K562 (cell line): ENCODE data around the gene PATE4. TPM values are rescaled to one million over a fixed set of nuclear protein-coding genes. Genes with fewer than 3 reads are reported as not detected.

Experiments
- DIDO1 ChIP-seq: fragments of 450-650 bp; IDR thresholded peaks from 2 replicates; pipeline ENCODE4 v1.6.1; 2016; ENCODE audit warnings: low read depth, missing biosample characterization, missing genetic modification characterization
- EP400 ChIP-seq: fragments of 450-650 bp; IDR thresholded peaks from 2 replicates; pipeline ENCODE4 v1.6.1; 2017; ENCODE audit warnings: antibody characterized with exemption, mild to moderate bottlenecking, moderate library complexity
- FUS ChIP-seq: fragments of 200-400 bp; formaldehyde crosslinking; optimal IDR thresholded peaks from 2 replicates; pipeline ENCODE3; 2017; ENCODE audit warnings: low read depth, low read length
- HMG20B ChIP-seq: fragments of 250-450 bp; sonication (Bioruptor Pico); IDR thresholded peaks from 2 replicates; pipeline ENCODE4 v1.5.0; 2021; ENCODE audit warnings: mild to moderate bottlenecking
- IFI16 ChIP-seq: fragments of 250-450 bp; sonication (Bioruptor Pico); IDR thresholded peaks from 2 replicates; pipeline ENCODE4 v2.1.2; 2022; ENCODE audit warnings: mild to moderate bottlenecking, inconsistent platforms
- KDM1A ChIP-seq, 2 experiments: fragments of 450-650 bp; IDR thresholded peaks; 2 replicates each; pipeline ENCODE4 v1.6.1; 2016; ENCODE audit warnings: mild to moderate bottlenecking in 2 of 2
- MAFG ChIP-seq: fragments of 450-650 bp; conservative IDR thresholded peaks from 2 replicates; pipeline ENCODE4 v1.6.1; 2016; ENCODE audit warnings: missing genetic modification characterization, missing compliant biosample characterization
- MEIS2 ChIP-seq: fragments of 450-650 bp; IDR thresholded peaks from 2 replicates; pipeline ENCODE4 v1.6.1; 2014; ENCODE audit warnings: mild to moderate bottlenecking; ENCODE audit not compliant: partially characterized antibody
- MYBL2 ChIP-seq, 2 experiments: fragments of 450-650 bp in 1 of 2; sonication (generic) in 1 of 2; formaldehyde crosslinking in 1 of 2; IDR thresholded peaks; 2 replicates each; pipeline versions ENCODE4 v1.6.1 to v1.8.1; 2017 to 2022; ENCODE audit warnings: borderline replicate concordance in 1 of 2, inconsistent platforms in 1 of 2, low read depth in 1 of 2, mild to moderate bottlenecking in 1 of 2, missing genetic modification reagents in 1 of 2, moderate library complexity in 1 of 2
- NBN ChIP-seq: fragments of 450-650 bp; IDR thresholded peaks from 2 replicates; pipeline ENCODE4 v1.6.1; 2016; ENCODE audit warnings: low read depth, mild to moderate bottlenecking
- NEUROD1 ChIP-seq: fragments of 150-350 bp; IDR thresholded peaks from 2 replicates; pipeline ENCODE4 v1.6.1; 2014; ENCODE audit warnings: borderline replicate concordance, low read length, low read depth; ENCODE audit not compliant: partially characterized antibody
- NFXL1 ChIP-seq: fragments of 450-650 bp; formaldehyde crosslinking; IDR thresholded peaks from 2 replicates; pipeline ENCODE4 v1.4.0; 2021; ENCODE audit warnings: mild to moderate bottlenecking
- NR4A1 ChIP-seq, 2 experiments: fragments of 250-450 bp in 1 of 2; fragments of 450-650 bp in 1 of 2; sonication (Bioruptor Pico) in 1 of 2; IDR thresholded peaks; 2 replicates each; pipeline versions ENCODE4 v1.4.0 to v1.6.1; 2016 to 2020; ENCODE audit warnings: mild to moderate bottlenecking in 2 of 2, missing compliant biosample characterization in 1 of 2, missing genetic modification characterization in 1 of 2, moderate library complexity in 1 of 2
- PRDM10 ChIP-seq: fragments of 450-650 bp; IDR thresholded peaks from 2 replicates; pipeline ENCODE4 v1.6.1; 2018; ENCODE audit not compliant: partially characterized antibody
- RBBP5 ChIP-seq: fragments of 200-600 bp; sonication (generic); IDR thresholded peaks from 2 replicates; pipeline ENCODE4 v1.6.1; 2012; ENCODE audit warnings: borderline replicate concordance, mild to moderate bottlenecking, low read length, control low read depth, inconsistent platforms; ENCODE audit not compliant: insufficient read depth, poor library complexity, severe bottlenecking
- SMAD1 ChIP-seq: fragments of 150-350 bp; IDR thresholded peaks from 2 replicates; pipeline ENCODE4 v1.6.1; 2014; ENCODE audit warnings: low read length, low read depth; ENCODE audit not compliant: partially characterized antibody
- ZKSCAN8 ChIP-seq: fragments of 200-800 bp; sonication (Bioruptor generic); IDR thresholded peaks from 2 replicates; pipeline ENCODE4 v1.6.1; 2016; ENCODE audit warnings: missing genetic modification characterization, missing compliant biosample characterization
- ZNF232 ChIP-seq: sonication (generic); formaldehyde crosslinking; IDR thresholded peaks from 2 replicates; pipeline ENCODE4 v1.8.0; 2022; ENCODE audit warnings: mild to moderate bottlenecking, missing genetic modification reagents
- ZNF354B ChIP-seq: fragments of 250-450 bp; sonication (Bioruptor Pico); IDR thresholded peaks from 2 replicates; pipeline ENCODE4 v1.4.0; 2020
- ZNF699 ChIP-seq: fragments of 250-450 bp; sonication (Bioruptor Pico); IDR thresholded peaks from 2 replicates; pipeline ENCODE4 v1.8.0; 2021; ENCODE audit warnings: mild to moderate bottlenecking, moderate library complexity; ENCODE audit not compliant: insufficient replicate concordance
- polyA plus RNA-seq, 8 experiments: library from polyadenylated mRNA; depleted of rRNA in 4 of 8; stranded (reverse) in 5 of 8; unstranded in 3 of 8; fragments of >200 nt; fragmentation: Nextera tagmentation in 2 of 8; fragmentation: Illumina TruSeq in 1 of 8; extraction: Ambion mirVana in 2 of 8; extraction: Trizol in 1 of 8; gene quantifications; 2 replicates each; pipeline versions ENCODE4 v1.2.1 to v1.2.3, GENCODE V29; 2011 to 2014; ENCODE audit warnings: inconsistent platforms in 1 of 8, missing spikeins in 1 of 8
- total RNA-seq, 7 experiments: library from RNA; depleted of rRNA in 6 of 7; stranded (reverse); fragments of >200 nt in 6 of 7; fragmentation: Illumina TruSeq in 2 of 7; extraction: Trizol in 2 of 7; gene quantifications; 2 replicates each; pipeline versions ENCODE4 v1.2.1 to v1.2.3, GENCODE V29; 2011 to 2021; ENCODE audit warnings: low replicate concordance in 1 of 7
- TF ChIP-seq, protein P1 (sequence below): conservative IDR thresholded peaks from 2 replicates; pipeline ENCODE4 v1.6.1; 2011; ENCODE audit warnings: low read depth, mild to moderate bottlenecking, low read length; ENCODE audit not compliant: control insufficient read depth
- TF ChIP-seq, protein P2 (sequence below): sonication (generic); formaldehyde crosslinking; IDR thresholded peaks from 2 replicates; pipeline ENCODE4 v1.8.0; 2022; ENCODE audit warnings: mild to moderate bottlenecking, missing genetic modification reagents

Gene PATE4
- total and polyA plus RNA-seq, 9 of the 15 experiments (the other 6 are each of a cell fraction or from before 2014, with no cell fraction given), result not detected

GRCh38 chr11:125887373-125888324 is 54.5 kb downstream of the PATE4 start, which contains the start of gene HYLS1 (continued):
- TF ChIP-seq PRDM10 (peak; percentile 91), NBN (no peak), SMAD1 (no peak), IFI16 (no peak), ZNF354B (no peak), FUS (no peak), HMG20B (no peak), ZNF699 (no peak), MEIS2 (peak; percentile 77), NR4A1 (CRISPR knock-in tag; IDR thresholded peaks at IDR 0.05) (no peak), NR4A1 (tag; IDR thresholded peaks at IDR 0.05) (no peak), DIDO1 (no peak), NEUROD1 (peak; percentile 29), MYBL2 (IDR thresholded peaks at IDR 0.05; ENCODE audit: low read depth) (peak; percentile 97), MYBL2 (CRISPR knock-in tag; IDR thresholded peaks at IDR 0.05; ENCODE audit: borderline replicate concordance) (no peak; the same call in 1 of the 2 replicates), KDM1A (IDR thresholded peaks at IDR 0.05) (peak; percentile 87 to 92), NFXL1 (CRISPR knock-in tag) (no peak), RBBP5 (peak; percentile 67), ZNF232 (CRISPR knock-in tag) (no peak), EP400 (peak; percentile 80), ZKSCAN8 (CRISPR knock-in tag) (no peak), MAFG (tag) (no peak)
- TF ChIP-seq, protein P1, sequence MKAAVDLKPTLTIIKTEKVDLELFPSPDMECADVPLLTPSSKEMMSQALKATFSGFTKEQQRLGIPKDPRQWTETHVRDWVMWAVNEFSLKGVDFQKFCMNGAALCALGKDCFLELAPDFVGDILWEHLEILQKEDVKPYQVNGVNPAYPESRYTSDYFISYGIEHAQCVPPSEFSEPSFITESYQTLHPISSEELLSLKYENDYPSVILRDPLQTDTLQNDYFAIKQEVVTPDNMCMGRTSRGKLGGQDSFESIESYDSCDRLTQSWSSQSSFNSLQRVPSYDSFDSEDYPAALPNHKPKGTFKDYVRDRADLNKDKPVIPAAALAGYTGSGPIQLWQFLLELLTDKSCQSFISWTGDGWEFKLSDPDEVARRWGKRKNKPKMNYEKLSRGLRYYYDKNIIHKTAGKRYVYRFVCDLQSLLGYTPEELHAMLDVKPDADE, result no peak
- TF ChIP-seq, protein P2, sequence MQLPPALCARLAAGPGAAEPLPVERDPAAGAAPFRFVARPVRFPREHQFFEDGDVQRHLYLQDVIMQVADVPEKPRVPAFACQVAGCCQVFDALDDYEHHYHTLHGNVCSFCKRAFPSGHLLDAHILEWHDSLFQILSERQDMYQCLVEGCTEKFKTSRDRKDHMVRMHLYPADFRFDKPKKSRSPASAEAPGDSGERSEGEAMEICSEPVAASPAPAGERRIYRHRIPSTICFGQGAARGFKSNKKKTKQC (CRISPR knock-in tag), result peak; percentile 49; the same call in 1 of the 2 replicates
